ENCODE data around the gene INSC. TPM values are rescaled to one million over a fixed set of nuclear protein-coding genes. Genes with fewer than 3 reads are reported as not detected.

Gene INSC
- polyA plus RNA-seq, 3 donors from 2014 or later, result 0.59 to 1.4 TPM; not detected in 1

GRCh38 chr11:15208378-15209222 is 93.9 kb downstream of the INSC start:
- H3K4me1 Mint-ChIP-seq, result no peaks in the 10 kb centered on the region
- DNase-seq, result peak; percentile 54 to 64 (median 56)
- H3K36me3 Mint-ChIP-seq, result no peaks in the 10 kb centered on the region
- H3K27ac Mint-ChIP-seq, result no peak overlapping the region
- no peaks in the 10 kb centered on the region for H3K9me3 Mint-ChIP-seq
- H3K4me3 Mint-ChIP-seq, result no peak overlapping the region
- peaks cover 0 to 6% (median 4%) of the 10 kb centered on the region in 3 donors for H3K27me3 Mint-ChIP-seq (ENCODE audit: low read depth in 3 of 3)

DNA sequence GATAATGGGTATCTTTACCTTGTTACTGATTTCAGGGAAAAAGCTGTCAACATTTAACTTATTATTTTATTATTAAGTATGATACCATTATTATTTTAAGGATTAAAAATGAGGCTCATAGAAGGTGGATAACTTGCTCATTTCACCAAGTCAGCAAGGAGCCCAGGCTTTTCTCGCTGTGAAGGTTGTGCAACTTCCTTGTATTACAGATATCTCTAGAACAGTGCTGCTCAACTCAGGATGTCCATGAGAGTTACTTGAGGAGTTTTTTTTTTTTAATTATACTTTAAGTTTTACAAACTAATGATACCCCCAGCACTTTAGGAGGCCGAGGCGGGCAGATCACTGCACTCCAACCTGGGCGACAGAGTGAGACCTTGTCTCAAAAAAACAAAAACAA is 98.2 kb downstream of the INSC start:
- Mint-ChIP-seq H3K4me1 (no peaks in the 10 kb centered on the region), H3K36me3 (no peaks in the 10 kb centered on the region), H3K27me3 (ENCODE audit: low read depth in 3 of 3) (peaks cover 0 to 2% (median 2%) of the 10 kb centered on the region in 3 donors), H3K4me3 (no peak overlapping the region), H3K27ac (no peak overlapping the region), H3K9me3 (no peaks in the 10 kb centered on the region)
- DNase-seq, result no peak

DNA sequence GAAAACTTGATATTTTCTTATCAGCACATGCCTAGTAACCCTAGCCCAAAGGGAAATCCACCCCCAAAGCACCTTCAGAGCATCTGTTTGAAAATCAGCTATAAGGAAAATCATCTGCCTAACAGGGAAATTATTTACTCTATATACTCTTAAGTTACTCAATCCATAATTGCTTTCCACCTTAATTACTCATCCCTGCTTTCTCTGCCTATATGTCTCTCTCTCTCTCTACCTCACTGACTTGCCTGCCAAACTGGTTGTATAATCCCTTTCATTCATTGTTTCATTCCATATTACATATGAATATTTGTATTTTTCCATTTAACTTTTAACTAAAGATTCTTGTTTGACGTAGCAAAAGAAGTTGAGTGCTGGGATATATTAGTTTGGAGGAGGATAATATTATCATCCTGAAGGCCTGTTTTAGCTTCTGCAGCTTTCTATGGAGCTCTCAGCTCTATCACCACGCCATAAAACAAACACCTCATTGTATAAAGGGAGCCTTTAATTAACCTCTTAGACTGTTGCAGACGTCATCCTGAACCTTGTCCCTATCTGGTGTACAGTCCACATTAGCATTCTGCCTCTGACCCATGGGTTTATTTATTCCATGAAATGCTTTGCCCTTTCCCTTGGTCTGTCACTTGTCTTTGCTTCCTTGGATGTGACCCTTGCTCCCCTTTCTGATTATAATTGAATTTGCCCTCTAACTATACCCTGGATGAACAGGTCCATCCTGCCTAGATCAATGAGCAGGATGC is 98.9 kb downstream of the INSC start:
- DNase-seq, result no peak

GRCh38 chr11:15215005-15215404 is 100.3 kb downstream of the INSC start:
- Mint-ChIP-seq H3K4me1 (no peaks in the 10 kb centered on the region), H3K27ac (no peak overlapping the region), H3K4me3 (no peak overlapping the region), H3K9me3 (no peaks in the 10 kb centered on the region), H3K36me3 (no peaks in the 10 kb centered on the region), H3K27me3 (ENCODE audit: low read depth in 3 of 3) (peaks cover 0 to 2% (median 2%) of the 10 kb centered on the region in 3 donors)
- DNase-seq, result no peak

More for the DNA sequence above, 98.9 kb downstream of the INSC start:
- H3K4me1 Mint-ChIP-seq, result no peaks in the 10 kb centered on the region
- H3K9me3 Mint-ChIP-seq, result no peaks in the 10 kb centered on the region
- H3K27ac Mint-ChIP-seq, result no peak overlapping the region
- peaks cover 0 to 2% (median 2%) of the 10 kb centered on the region in 3 donors for H3K27me3 Mint-ChIP-seq (ENCODE audit: low read depth in 3 of 3)
- no peak overlapping the region for H3K4me3 Mint-ChIP-seq
- no peaks in the 10 kb centered on the region for H3K36me3 Mint-ChIP-seq

DNA sequence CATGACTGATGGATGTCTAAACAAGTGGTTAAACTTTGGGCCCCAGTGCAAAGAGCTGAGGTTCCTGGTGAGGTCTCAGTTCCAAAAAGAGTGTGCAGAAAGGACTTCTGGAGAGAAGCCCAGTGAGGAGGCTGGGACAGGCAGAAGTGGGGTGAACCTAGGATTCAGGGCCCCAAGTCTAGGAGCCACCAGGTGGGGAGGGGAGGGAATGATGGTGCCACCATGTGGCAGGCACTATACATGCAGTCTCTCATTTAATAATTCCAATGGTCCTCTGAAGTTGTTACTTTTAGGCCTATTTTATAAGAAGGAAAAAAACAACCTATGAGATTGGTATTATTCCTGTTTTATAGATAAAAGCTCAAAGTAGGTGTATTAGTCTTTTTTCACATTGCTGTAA is 102.0 kb downstream of the INSC start:
- H3K4me1 Mint-ChIP-seq, result no peaks in the 10 kb centered on the region
- no peaks in the 10 kb centered on the region for H3K36me3 Mint-ChIP-seq
- DNase-seq, result no peak
- no peak overlapping the region for H3K27ac Mint-ChIP-seq
- H3K9me3 Mint-ChIP-seq, result no peaks in the 10 kb centered on the region
- H3K4me3 Mint-ChIP-seq, result no peak overlapping the region
- peaks cover 0 to 2% (median 0%) of the 10 kb centered on the region in 3 donors for H3K27me3 Mint-ChIP-seq (ENCODE audit: low read depth in 3 of 3)

GRCh38 chr11:15217416-15217815 is 102.7 kb downstream of the INSC start:
- H3K36me3 Mint-ChIP-seq, result no peaks in the 10 kb centered on the region
- DNase-seq, result no peak
- no peaks in the 10 kb centered on the region for H3K9me3 Mint-ChIP-seq
- H3K4me1 Mint-ChIP-seq, result no peaks in the 10 kb centered on the region
- no peak overlapping the region for H3K4me3 Mint-ChIP-seq
- H3K27me3 Mint-ChIP-seq (ENCODE audit: low read depth in 3 of 3), result peaks cover 0 to 2% (median 0%) of the 10 kb centered on the region in 3 donors
- H3K27ac Mint-ChIP-seq, result no peak overlapping the region

GRCh38 chr11:15222777-15223176 is 108.1 kb downstream of the INSC start:
- Mint-ChIP-seq H3K27ac (no peak overlapping the region), H3K4me3 (no peak overlapping the region), H3K4me1 (no peaks in the 10 kb centered on the region), H3K36me3 (no peaks in the 10 kb centered on the region), H3K9me3 (peaks cover 0 to 3% (median 0%) of the 10 kb centered on the region in 6 donors), H3K27me3 (ENCODE audit: low read depth in 3 of 3) (peaks cover 0 to 7% (median 2%) of the 10 kb centered on the region in 3 donors)
- DNase-seq, result no peak

GRCh38 chr11:15223318-15223717 is 108.6 kb downstream of the INSC start:
- Mint-ChIP-seq H3K27ac (no peak overlapping the region), H3K27me3 (ENCODE audit: low read depth in 3 of 3) (peaks cover 0 to 7% (median 2%) of the 10 kb centered on the region in 3 donors), H3K9me3 (peaks cover 0 to 3% (median 0%) of the 10 kb centered on the region in 6 donors), H3K36me3 (no peaks in the 10 kb centered on the region), H3K4me1 (no peaks in the 10 kb centered on the region), H3K4me3 (no peak overlapping the region)
- DNase-seq, result no peak

GRCh38 chr11:15224466-15224865 is 109.7 kb downstream of the INSC start:
- Mint-ChIP-seq H3K27ac (no peak overlapping the region), H3K4me3 (no peak overlapping the region), H3K4me1 (no peaks in the 10 kb centered on the region), H3K36me3 (no peaks in the 10 kb centered on the region), H3K9me3 (peaks cover 0 to 3% (median 0%) of the 10 kb centered on the region in 6 donors), H3K27me3 (ENCODE audit: low read depth in 3 of 3) (peaks cover 0 to 5% (median 4%) of the 10 kb centered on the region in 3 donors)
- DNase-seq, result no peak

DNA sequence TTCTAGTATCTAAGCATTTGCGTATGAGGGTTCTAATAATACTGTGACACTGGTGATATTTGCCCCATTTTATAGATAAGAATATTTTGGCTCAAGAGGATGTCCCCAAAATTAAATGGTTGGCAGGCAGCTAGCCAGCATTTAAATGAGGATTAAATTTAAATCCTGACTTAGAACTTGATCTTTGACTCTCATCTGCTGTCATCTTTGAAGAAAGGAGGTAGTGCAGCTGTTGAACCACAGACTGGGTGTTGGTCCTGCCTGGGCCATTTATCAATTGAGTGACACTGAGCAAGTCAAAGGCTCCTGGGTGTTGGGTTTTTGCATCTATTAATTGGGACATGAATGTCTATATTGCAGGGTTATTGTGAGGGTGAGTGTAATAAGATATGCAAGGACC is 112.3 kb downstream of the INSC start:
- H3K27me3 Mint-ChIP-seq (ENCODE audit: low read depth in 3 of 3), result peaks cover 0 to 5% (median 4%) of the 10 kb centered on the region in 3 donors
- no peak for DNase-seq
- no peak overlapping the region for H3K27ac Mint-ChIP-seq
- no peaks in the 10 kb centered on the region for H3K4me1 Mint-ChIP-seq
- peaks cover 0 to 3% (median 0%) of the 10 kb centered on the region in 6 donors for H3K9me3 Mint-ChIP-seq
- no peaks in the 10 kb centered on the region for H3K36me3 Mint-ChIP-seq
- H3K4me3 Mint-ChIP-seq, result no peak overlapping the region

DNA sequence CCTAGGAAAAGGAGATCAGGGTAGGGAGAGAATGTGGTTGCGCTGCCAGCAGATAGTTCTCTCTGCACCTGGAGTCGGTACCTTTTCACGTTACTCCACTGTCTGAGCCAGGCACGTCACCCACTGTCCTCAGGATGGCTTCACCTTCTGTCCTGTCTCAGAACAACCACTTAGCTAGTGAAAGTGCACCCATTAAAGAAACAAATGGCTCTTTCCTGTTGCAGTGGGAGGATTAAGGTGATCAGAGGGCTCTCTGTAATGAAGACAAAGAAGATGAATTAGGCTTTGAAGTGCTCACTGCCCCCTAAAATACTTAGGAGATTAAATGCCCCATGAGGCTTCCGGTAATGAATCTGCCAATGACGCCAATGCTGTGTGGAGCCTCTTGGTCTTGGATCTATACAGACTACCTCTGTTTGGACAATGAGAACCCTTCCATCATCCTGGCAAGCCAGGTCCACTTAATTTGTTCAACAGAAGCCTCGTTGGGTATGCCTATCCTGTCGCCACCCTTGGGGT is 113.7 kb downstream of the INSC start:
- H3K9me3 Mint-ChIP-seq, result peaks cover 0 to 3% (median 0%) of the 10 kb centered on the region in 6 donors
- H3K27me3 Mint-ChIP-seq (ENCODE audit: low read depth in 3 of 3), result peaks cover 4 to 5% (median 4%) of the 10 kb centered on the region in 3 donors
- no peak overlapping the region for H3K4me3 Mint-ChIP-seq
- no peak overlapping the region for H3K27ac Mint-ChIP-seq
- no peaks in the 10 kb centered on the region for H3K4me1 Mint-ChIP-seq
- no peaks in the 10 kb centered on the region for H3K36me3 Mint-ChIP-seq
- DNase-seq, result no peak

GRCh38 chr11:15229069-15229468 is 114.3 kb downstream of the INSC start:
- Mint-ChIP-seq H3K9me3 (peaks cover 0 to 3% (median 0%) of the 10 kb centered on the region in 6 donors), H3K4me3 (no peak overlapping the region), H3K36me3 (no peaks in the 10 kb centered on the region), H3K27me3 (ENCODE audit: low read depth in 3 of 3) (peaks cover 2 to 6% (median 5%) of the 10 kb centered on the region in 3 donors), H3K4me1 (no peaks in the 10 kb centered on the region), H3K27ac (no peak overlapping the region)
- no peak for DNase-seq

GRCh38 chr11:15232496-15232895 is 117.8 kb downstream of the INSC start:
- Mint-ChIP-seq H3K27ac (no peak overlapping the region), H3K27me3 (ENCODE audit: low read depth in 3 of 3) (peaks cover 0 to 6% (median 2%) of the 10 kb centered on the region in 3 donors), H3K36me3 (no peaks in the 10 kb centered on the region), H3K9me3 (no peaks in the 10 kb centered on the region), H3K4me1 (no peaks in the 10 kb centered on the region), H3K4me3 (no peak overlapping the region)
- DNase-seq, result no peak
